ENCODE results near the gene GRIN3A. TPM values are rescaled to one million over a fixed set of nuclear protein-coding genes. Genes with fewer than 3 reads are reported as not detected.

The GRIN3A gene
- total RNA-seq, 1 experiment from 2014 or later = not detected

DNA sequence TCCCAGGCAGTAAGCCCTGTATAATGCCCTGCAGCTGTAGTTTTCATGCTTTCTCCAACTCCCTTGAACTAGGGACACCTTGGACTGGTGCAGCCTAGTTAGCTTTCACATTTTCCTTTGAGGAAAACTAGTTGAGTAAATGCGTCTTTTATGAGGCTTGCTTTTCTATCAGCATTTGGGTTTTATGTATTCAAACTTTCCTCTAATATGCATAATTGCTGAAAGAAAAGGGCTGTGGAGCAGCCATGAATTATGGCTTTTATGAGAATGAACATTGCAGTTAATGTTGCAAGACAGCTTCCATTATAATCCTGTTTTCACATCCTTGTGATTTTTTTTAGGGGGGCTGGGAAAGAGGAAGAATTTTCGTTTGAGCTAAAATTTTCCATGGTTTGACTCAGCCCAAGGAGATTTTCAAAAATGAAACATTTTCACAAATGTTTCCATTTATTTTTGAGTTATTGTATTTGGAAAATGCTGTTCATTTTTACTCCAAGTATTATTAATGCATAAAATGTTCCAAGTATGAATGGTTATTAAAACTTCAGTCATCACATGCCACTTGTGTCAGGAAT is 85.8 kb downstream of the GRIN3A start:
- H3K9me3 Mint-ChIP-seq (ENCODE audit: unreplicated experiment) = no peaks in the 10 kb centered on the region
- BruUV-seq (replicated peaks) = no TSS peak
- intact Hi-C loops (cut with micrococcal nuclease) = no loop called here
- H3K27ac Mint-ChIP-seq (ENCODE audit: low read depth, unreplicated experiment) = no peak overlapping the region
- DNase-seq (ENCODE audit: unreplicated experiment) = no peak
- no peak overlapping the region for H3K4me3 Mint-ChIP-seq (ENCODE audit: unreplicated experiment)
- H3K36me3 Mint-ChIP-seq (ENCODE audit: insufficient read depth, unreplicated experiment) = no peaks in the 10 kb centered on the region
- no peaks in the 10 kb centered on the region for H3K4me1 Mint-ChIP-seq (ENCODE audit: insufficient read depth, unreplicated experiment)
- TF ChIP-seq, protein P1, sequence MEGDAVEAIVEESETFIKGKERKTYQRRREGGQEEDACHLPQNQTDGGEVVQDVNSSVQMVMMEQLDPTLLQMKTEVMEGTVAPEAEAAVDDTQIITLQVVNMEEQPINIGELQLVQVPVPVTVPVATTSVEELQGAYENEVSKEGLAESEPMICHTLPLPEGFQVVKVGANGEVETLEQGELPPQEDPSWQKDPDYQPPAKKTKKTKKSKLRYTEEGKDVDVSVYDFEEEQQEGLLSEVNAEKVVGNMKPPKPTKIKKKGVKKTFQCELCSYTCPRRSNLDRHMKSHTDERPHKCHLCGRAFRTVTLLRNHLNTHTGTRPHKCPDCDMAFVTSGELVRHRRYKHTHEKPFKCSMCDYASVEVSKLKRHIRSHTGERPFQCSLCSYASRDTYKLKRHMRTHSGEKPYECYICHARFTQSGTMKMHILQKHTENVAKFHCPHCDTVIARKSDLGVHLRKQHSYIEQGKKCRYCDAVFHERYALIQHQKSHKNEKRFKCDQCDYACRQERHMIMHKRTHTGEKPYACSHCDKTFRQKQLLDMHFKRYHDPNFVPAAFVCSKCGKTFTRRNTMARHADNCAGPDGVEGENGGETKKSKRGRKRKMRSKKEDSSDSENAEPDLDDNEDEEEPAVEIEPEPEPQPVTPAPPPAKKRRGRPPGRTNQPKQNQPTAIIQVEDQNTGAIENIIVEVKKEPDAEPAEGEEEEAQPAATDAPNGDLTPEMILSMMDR (IDR thresholded peaks at IDR 0.05; ENCODE audit: unreplicated experiment) = no peak
- POLR2A ChIA-PET = interaction anchor here (1.5 kb wide), 1 partner anchor 19 kb away, joined by 3 read pairs; no protein-coding TSS in a partner anchor
- CTCF ChIA-PET = no interaction called here
- peaks cover 89% of the 10 kb centered on the region for H3K27me3 Mint-ChIP-seq (ENCODE audit: insufficient read depth, unreplicated experiment)

DNA sequence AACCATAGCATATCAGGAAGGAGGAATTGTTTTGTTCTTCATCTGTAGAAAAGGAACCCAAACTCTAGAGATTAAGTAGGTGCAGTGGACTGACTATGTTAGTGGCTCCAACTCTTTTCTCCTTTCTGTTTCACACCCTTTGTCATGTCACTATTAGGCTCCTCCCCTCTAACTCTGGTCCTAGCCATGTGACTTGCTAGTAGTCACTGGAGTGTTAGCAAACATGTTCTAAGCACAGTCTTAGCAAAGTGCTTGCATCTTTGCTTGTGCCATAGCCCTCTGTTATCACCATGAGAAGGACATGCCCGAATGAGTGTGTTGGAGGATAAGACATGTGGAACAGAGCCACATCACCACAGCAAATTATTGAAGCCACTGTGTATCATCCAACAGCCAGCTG is 88.3 kb downstream of the GRIN3A start:
- Mint-ChIP-seq H3K36me3 (ENCODE audit: insufficient read depth, unreplicated experiment) (no peaks in the 10 kb centered on the region), H3K9me3 (ENCODE audit: unreplicated experiment) (no peaks in the 10 kb centered on the region), H3K27me3 (ENCODE audit: insufficient read depth, unreplicated experiment) (peaks cover 86% of the 10 kb centered on the region), H3K4me1 (ENCODE audit: insufficient read depth, unreplicated experiment) (no peaks in the 10 kb centered on the region), H3K27ac (ENCODE audit: low read depth, unreplicated experiment) (no peak overlapping the region), H3K4me3 (ENCODE audit: unreplicated experiment) (no peak overlapping the region)
- TF ChIP-seq, protein P1 (IDR thresholded peaks at IDR 0.05; ENCODE audit: unreplicated experiment) = no peak
- ChIA-PET CTCF (interaction anchor here (1.1 kb wide), 2 partner anchors 49 to 127 kb away, joined by 3 read pairs; no protein-coding TSS in a partner anchor), POLR2A (no interaction called here)
- no peak for DNase-seq (ENCODE audit: unreplicated experiment)
- BruUV-seq (replicated peaks) = no TSS peak
- intact Hi-C loops (cut with micrococcal nuclease) = no loop called here

DNA sequence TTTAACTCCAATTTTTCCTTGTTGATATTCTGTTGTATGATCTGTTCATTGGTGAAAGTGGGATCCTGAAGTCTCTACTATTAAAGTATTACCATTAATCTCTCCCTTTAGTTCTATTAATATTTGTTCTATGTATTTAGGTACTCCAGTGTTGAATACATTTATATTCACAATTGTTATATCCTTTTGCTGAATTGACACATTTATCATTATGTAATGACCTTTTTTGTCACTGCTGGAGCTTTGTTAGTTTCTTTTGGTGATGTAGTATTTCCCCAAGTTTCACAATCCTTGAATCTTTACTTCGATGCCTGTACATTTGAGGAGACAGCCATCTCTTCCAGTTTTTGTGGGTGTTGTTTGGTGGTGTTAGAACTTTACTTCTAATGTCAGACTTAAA is 90.0 kb downstream of the GRIN3A start:
- Mint-ChIP-seq H3K36me3 (ENCODE audit: insufficient read depth, unreplicated experiment) (no peaks in the 10 kb centered on the region), H3K9me3 (ENCODE audit: unreplicated experiment) (no peaks in the 10 kb centered on the region), H3K27me3 (ENCODE audit: insufficient read depth, unreplicated experiment) (peaks cover 80% of the 10 kb centered on the region), H3K4me3 (ENCODE audit: unreplicated experiment) (no peak overlapping the region), H3K27ac (ENCODE audit: low read depth, unreplicated experiment) (no peak overlapping the region), H3K4me1 (ENCODE audit: insufficient read depth, unreplicated experiment) (no peaks in the 10 kb centered on the region)
- ChIA-PET POLR2A (no interaction called here), CTCF (interaction anchor here (0.6 kb wide), 1 partner anchor 9 kb away, joined by 3 read pairs; no protein-coding TSS in a partner anchor)
- intact Hi-C loops (cut with micrococcal nuclease) = no loop called here
- BruUV-seq (replicated peaks) = no TSS peak
- TF ChIP-seq, protein P1 (IDR thresholded peaks at IDR 0.05; ENCODE audit: unreplicated experiment) = no peak
- DNase-seq (ENCODE audit: unreplicated experiment) = no peak

DNA sequence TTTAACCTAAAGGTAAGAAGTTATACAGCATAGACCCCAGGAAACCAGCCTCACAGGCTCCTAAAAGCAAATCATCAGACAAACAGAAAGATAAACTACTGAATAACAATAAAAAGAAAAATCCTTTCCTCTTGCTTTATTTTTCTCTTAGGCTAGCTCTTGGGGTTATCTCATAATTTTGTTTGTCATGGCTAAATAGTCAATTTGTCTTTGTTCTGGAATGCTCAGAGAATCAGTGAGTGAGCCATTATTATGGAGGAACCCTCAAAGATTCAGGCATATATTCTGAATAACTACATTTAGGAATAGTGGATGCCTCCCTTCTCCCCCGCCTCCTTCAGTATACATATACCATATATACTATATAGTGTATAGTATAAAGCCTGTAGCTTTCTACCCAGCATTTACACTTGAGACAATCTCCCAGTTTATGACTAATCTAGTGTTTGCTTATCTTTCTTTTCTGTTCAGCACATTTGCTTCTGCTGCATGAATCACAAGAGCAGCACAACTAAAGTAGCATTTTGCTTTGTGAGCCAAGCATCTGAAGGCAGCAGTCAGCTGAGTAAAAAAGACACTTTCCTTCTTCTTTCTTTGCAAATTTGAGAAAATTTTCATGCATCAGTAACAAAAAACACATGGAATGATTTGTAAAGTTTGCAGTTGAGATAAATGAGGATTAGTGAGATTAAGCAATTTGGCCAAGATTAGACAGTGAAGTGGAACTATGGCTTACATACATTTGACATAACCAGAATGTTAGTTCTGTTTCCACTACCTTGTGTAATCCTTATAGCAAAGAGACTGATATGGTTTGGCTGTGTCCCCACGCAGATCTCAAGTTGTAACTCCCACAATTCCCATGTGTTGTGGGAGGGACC is 98.4 kb downstream of the GRIN3A start:
- no peaks in the 10 kb centered on the region for H3K4me1 Mint-ChIP-seq (ENCODE audit: insufficient read depth, unreplicated experiment)
- no peaks in the 10 kb centered on the region for H3K36me3 Mint-ChIP-seq (ENCODE audit: insufficient read depth, unreplicated experiment)
- no peak for DNase-seq (ENCODE audit: unreplicated experiment)
- H3K9me3 Mint-ChIP-seq (ENCODE audit: unreplicated experiment) = no peaks in the 10 kb centered on the region
- TF ChIP-seq, protein P1 (IDR thresholded peaks at IDR 0.05; ENCODE audit: unreplicated experiment) = no peak
- POLR2A ChIA-PET = interaction anchor here (0.7 kb wide), 2 partner anchors 161 to 840 kb away, joined by 3 read pairs; no protein-coding TSS in a partner anchor
- CTCF ChIA-PET = interaction anchor here (0.6 to 0.7 kb wide), 2 partner anchors 15 to 36 kb away, joined by 3 read pairs; no protein-coding TSS in a partner anchor
- intact Hi-C loops (cut with micrococcal nuclease) = no loop called here
- H3K27me3 Mint-ChIP-seq (ENCODE audit: insufficient read depth, unreplicated experiment) = peaks cover 6% of the 10 kb centered on the region
- H3K27ac Mint-ChIP-seq (ENCODE audit: low read depth, unreplicated experiment) = no peak overlapping the region
- BruUV-seq (replicated peaks) = no TSS peak
- no peak overlapping the region for H3K4me3 Mint-ChIP-seq (ENCODE audit: unreplicated experiment)
